ENCODE measurements around the gene TTLL12.

The TTLL12 gene

GRCh38 chr22:43208703-43209522 is 22.0 kb upstream of the TTLL12 start:
- TF ChIP-seq GATA2 (IDR thresholded peaks at IDR 0.05; ENCODE audit: low read depth, low read length), result no peak
- no peak for TF ChIP-seq GATA3 (IDR thresholded peaks at IDR 0.05; ENCODE audit: low read depth, low read length)

DNA sequence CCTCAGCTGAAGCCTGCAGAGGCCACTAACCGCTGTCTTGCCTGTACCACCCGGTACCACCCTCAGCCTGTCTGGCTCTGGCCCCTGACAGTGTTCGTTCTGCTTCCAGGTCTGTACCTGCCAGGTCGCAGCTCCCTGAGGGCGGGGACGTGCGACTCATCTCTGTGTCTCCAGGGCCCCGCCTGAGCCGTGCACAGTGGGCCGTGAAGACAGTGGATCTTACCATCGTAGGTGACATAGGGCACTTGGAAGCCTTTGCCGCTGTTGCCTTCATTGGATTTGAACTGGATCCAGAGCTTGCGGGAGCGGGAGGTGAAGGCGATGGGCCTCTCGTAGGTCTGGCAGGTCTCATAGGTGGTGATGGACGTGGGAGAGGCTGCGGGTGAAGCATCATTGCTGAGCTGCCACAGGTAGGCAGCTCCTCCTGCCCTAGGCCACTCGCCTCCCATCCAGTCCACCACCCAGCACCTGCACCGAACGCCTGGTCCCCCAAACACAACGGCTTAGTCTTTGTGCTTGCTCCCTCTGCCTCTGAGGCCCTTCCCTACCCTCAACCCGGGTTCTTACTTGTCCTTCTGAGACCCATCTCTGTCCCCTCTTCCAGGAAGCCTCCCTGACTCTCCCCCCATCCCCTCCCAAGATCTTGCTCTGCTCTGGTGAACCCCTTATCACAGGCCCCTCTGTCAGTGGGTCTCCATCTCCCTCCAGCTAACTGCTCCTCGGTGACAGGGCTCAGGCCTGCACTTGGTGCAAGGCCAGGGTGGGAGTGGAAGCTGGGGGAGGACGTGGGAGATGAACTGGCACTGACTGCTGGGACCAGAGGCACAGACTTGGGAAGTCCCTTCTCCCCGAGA is 21.1 kb upstream of the TTLL12 start:
- TF ChIP-seq GATA2 (IDR thresholded peaks at IDR 0.05; ENCODE audit: low read depth, low read length) (no peak), GATA3 (IDR thresholded peaks at IDR 0.05; ENCODE audit: low read depth, low read length) (no peak)

DNA sequence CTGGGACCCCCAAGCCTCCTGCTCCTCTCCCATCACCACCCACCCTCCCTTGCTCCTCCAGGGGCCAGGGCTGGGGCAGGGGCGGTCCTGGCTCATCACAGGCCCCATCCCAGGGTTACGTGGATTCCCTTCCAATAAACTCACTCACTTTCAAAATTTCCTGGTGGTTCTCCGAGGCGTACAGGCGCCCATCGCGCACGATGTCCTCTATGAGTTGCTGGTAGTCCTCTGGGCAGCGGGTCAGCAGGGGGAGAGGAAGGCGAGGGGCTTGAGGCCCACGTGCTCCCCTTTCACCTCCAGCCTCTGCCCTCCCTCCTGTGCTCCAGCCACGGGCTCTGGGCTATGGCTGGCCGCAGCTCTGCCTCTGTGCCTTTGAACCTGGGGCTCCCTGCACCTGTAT is 20.5 kb upstream of the TTLL12 start:
- TF ChIP-seq GATA2 (IDR thresholded peaks at IDR 0.05; ENCODE audit: low read depth, low read length) (no peak), GATA3 (IDR thresholded peaks at IDR 0.05; ENCODE audit: low read depth, low read length) (no peak)

DNA sequence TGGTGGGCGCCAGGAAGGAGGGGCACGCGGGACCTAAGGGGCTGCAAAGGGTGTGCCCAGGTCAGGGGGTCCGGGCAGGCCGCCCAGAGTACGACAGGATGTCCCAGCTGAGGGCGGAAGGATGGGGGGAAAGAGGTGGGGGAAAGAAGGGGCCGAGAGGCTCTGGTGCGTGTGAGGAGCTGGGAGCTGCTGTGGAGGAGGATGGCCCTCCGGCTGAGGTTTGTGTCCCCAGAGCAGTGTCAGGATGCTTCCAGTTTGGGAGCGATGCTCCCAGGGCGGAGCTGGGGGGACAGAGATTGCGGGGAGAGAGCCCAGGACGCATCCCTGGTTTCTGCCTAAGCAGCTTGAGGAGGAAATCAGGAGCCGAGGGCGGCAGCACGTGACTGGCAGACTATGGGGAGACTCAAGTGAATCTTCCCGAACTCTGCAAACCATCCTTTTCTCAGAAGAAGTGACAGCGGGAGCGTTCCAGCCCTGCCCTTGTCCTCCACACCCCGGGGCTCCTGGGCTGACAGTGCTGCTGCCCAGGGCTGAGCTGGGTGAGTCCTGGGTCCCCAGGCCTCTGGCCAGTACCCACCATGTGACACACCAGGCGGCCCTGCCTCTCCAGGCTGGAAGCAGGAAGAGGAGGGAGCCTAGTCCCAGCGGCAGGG is 19.7 kb upstream of the TTLL12 start:
- no peak for TF ChIP-seq GATA3 (IDR thresholded peaks at IDR 0.05; ENCODE audit: low read depth, low read length)

GRCh38 chr22:43205748-43206508 is 19.0 kb upstream of the TTLL12 start:
- TF ChIP-seq GATA2 (IDR thresholded peaks at IDR 0.05; ENCODE audit: low read depth, low read length) (no peak), GATA3 (IDR thresholded peaks at IDR 0.05; ENCODE audit: low read depth, low read length) (no peak)

GRCh38 chr22:43205261-43205691 is 18.3 kb upstream of the TTLL12 start:
- TF ChIP-seq GATA3 (IDR thresholded peaks at IDR 0.05; ENCODE audit: low read depth, low read length) (no peak), GATA2 (IDR thresholded peaks at IDR 0.05; ENCODE audit: low read depth, low read length) (no peak)

- TF ChIP-seq GATA3 (IDR thresholded peaks at IDR 0.05; ENCODE audit: low read depth, low read length) (no peak), GATA2 (IDR thresholded peaks at IDR 0.05; ENCODE audit: low read depth, low read length) (no peak)
Observed at GRCh38 chr22:43203471-43203981, 16.6 kb upstream of the TTLL12 start.

- TF ChIP-seq GATA3 (IDR thresholded peaks at IDR 0.05; ENCODE audit: low read depth, low read length) (no peak), GATA2 (IDR thresholded peaks at IDR 0.05; ENCODE audit: low read depth, low read length) (no peak)
Observed at GRCh38 chr22:43202756-43203410, 15.9 kb upstream of the TTLL12 start.

GRCh38 chr22:43202326-43202725 is 15.4 kb upstream of the TTLL12 start:
- TF ChIP-seq GATA3 (IDR thresholded peaks at IDR 0.05; ENCODE audit: low read depth, low read length), result no peak
- no peak for TF ChIP-seq GATA2 (IDR thresholded peaks at IDR 0.05; ENCODE audit: low read depth, low read length)

DNA sequence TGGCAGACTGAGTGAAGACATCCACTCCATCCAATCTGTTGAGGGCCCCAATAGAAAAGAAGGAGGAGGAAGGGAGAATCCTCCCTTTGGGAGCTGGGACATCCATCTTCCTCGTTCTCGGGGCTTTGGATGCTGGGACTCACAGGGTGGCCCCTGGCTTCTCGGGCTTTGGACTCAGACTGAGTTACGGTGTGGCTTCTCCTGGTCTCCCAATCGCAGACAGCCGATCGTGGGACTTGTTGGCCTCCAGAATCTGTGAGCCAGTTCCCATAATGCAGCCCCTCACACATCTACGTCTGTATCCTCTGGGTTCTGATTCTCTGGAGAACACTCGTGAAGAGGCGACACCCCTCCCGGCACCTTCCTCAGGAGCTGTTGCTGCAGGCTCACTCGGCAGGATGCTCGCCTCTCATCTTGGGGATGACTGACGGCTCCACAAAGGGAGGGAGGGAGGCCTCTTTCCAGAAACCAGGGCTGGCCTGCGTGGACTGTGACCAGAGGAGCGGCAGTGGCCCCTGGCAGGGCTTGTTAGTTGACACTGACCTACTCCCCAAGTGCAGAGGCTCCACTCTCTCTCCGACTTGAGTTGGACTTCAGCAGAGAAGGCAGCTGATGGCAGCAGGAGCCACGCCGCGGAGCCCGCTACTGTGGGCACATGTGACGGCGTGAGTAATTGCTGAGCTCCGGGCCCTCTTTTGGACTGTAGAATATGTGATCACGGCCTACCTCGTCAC is 14.7 kb upstream of the TTLL12 start:
- TF ChIP-seq GATA3 (IDR thresholded peaks at IDR 0.05; ENCODE audit: low read depth, low read length) (no peak), GATA2 (IDR thresholded peaks at IDR 0.05; ENCODE audit: low read depth, low read length) (no peak)

GRCh38 chr22:43200555-43200954 is 13.6 kb upstream of the TTLL12 start:
- TF ChIP-seq GATA3 (IDR thresholded peaks at IDR 0.05; ENCODE audit: low read depth, low read length), result no peak

DNA sequence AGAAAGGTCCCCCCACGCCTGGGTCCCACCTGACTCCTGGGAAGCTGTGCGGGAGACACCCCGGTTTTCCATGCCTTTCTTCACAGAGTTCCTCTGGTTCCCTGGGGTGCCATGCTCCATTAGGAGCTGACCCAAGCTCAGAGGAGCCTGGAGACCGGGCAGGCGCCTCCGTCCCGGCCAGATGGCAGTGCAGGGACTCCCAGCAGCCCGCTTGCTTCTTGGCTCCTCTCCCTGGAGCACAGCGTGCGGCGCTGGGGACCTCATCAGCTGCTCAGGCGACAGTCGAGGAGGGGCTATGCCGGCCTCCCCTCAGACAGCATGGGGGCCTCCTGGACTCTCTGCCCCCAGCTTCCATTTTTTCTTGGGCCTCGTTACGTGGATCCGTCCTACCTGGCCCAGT is 13.1 kb upstream of the TTLL12 start:
- TF ChIP-seq GATA3 (IDR thresholded peaks at IDR 0.05; ENCODE audit: low read depth, low read length) (no peak), GATA2 (IDR thresholded peaks at IDR 0.05; ENCODE audit: low read depth, low read length) (no peak)
